ENCODE measurements around the gene RSPH3. TPM values are rescaled to one million over a fixed set of nuclear protein-coding genes. Genes with fewer than 3 reads are reported as not detected.

The RSPH3 gene
- total and polyA plus RNA-seq, 4 donors, result 1.7 to 4.6 (median 3.3) TPM

- H3K4me1 ChIP-seq (ENCODE audit: control insufficient read depth in 4 of 4, insufficient read depth in 4 of 4, low read length in 3 of 4), result no peaks in the 10 kb centered on the region
- no peak for TF ChIP-seq JUND (IDR thresholded peaks at IDR 0.05)
- TF ChIP-seq CTCF (IDR thresholded peaks at IDR 0.05; ENCODE audit: low read depth, low read length, missing input control), result no peak
- no peak for TF ChIP-seq REST (IDR thresholded peaks at IDR 0.05)
- no peak for TF ChIP-seq NR2F2 (IDR thresholded peaks at IDR 0.05)
- TF ChIP-seq SP1 (IDR thresholded peaks at IDR 0.05), result no peak
- no peak for TF ChIP-seq TAF1 (conservative IDR thresholded peaks at IDR 0.05)
- no peak for TF ChIP-seq GABPA (IDR thresholded peaks at IDR 0.05 in 1 of 2, conservative IDR thresholded peaks at IDR 0.05 in 1 of 2)
- no peak for TF ChIP-seq RAD21 (IDR thresholded peaks at IDR 0.05)
- no peak for TF ChIP-seq YY1 (IDR thresholded peaks at IDR 0.05)
- no peak for TF ChIP-seq HNF4A (conservative IDR thresholded peaks at IDR 0.05)
- TF ChIP-seq ATF3 (IDR thresholded peaks at IDR 0.05), result no peak
- TF ChIP-seq HNF4G (IDR thresholded peaks at IDR 0.05), result no peak
- no peak for TF ChIP-seq RXRA (IDR thresholded peaks at IDR 0.05)
- TF ChIP-seq ZBTB33 (IDR thresholded peaks at IDR 0.05), result no peak
- TF ChIP-seq EGR1 (IDR thresholded peaks at IDR 0.05; ENCODE audit: low read depth in 2 of 2), result no peak
- TF ChIP-seq FOXA2 (IDR thresholded peaks at IDR 0.05), result no peak
- TF ChIP-seq FOXA1 (IDR thresholded peaks at IDR 0.05), result no peak
- no peak for TF ChIP-seq MAX (IDR thresholded peaks at IDR 0.05)
- no peaks in the 10 kb centered on the region for H3K27me3 ChIP-seq (ENCODE audit: control insufficient read depth in 4 of 4, insufficient read depth in 4 of 4, low read length in 3 of 4)
- DNase-seq (ENCODE audit: low spot score), result no peak
- H3K9me3 ChIP-seq (ENCODE audit: control insufficient read depth in 4 of 4, low read length in 3 of 4), result no peaks in the 10 kb centered on the region
- H3K27ac ChIP-seq (ENCODE audit: low read depth in 1 of 2, low read length in 2 of 2), result no peak overlapping the region
- 91% methylated on average over 3 of the region's 3 CpGs for WGBS
- no peak overlapping the region for H3K9ac ChIP-seq (ENCODE audit: low read depth in 1 of 2, low read length in 2 of 2)
- H3K4me3 ChIP-seq (ENCODE audit: low read depth in 1 of 3, low read length in 3 of 3), result no peak overlapping the region
- H3K36me3 ChIP-seq (ENCODE audit: control insufficient read depth in 4 of 4, insufficient read depth in 3 of 4, low read depth in 1 of 4, low read length in 3 of 4), result peaks cover 0 to 10% (median 4%) of the 10 kb centered on the region in 4 donors
These were observed 22.6 kb downstream of the RSPH3 start for GRCh38 chr6:158977382-158977781.

All from liver (tissue), 9 donors.